ENCODE results near the gene CBARP. TPM values are rescaled to one million over a fixed set of nuclear protein-coding genes. Genes with fewer than 3 reads are reported as not detected.

CBARP gene
- total and polyA plus RNA-seq, 9 of the 15 experiments (the other 6 are each of a cell fraction or from before 2014, with no cell fraction given): 0.03 to 8.9 (median 1.2) TPM; not detected in 1

DNA sequence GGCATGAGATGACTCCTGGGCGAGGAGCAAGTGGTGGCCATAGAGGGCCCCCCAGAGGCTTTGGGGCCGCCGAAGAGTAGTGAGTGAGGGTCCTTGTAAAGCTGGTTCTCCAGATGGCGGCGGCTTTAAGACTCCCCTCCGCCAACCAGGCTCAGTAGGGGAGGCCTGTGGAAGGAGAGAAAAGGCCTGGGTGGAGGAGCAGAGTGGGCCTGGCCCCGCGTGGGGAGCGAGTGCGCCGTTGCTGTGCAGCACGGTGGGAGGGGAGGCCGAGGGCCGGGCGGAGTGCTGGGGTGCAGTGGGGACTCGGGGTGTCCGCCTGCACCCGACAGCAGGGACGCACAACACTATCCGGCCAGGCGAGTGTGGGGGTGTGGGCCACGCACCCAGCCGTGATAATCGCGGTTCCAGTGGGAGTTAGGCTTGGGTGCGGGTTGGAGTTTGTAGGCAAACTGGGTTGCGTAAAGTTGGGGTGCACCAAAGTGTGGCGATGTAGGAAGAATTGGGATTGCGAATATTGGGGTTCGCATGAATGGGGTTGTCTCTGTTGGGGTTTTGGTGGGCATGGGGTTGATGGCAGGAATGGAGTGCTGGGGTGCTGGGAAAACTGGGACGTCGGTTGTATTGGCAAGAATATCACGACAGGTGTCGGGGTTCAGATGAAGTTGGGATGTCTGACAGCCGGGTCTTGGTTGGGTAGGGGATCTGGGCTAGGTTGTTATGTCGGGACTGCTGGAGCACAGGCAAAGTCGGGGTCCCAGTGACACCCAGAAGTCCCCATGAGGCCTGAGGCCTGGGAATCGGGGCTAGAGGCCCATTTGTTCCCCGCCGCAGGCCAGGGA lies 30.6 kb upstream of the CBARP start (continued):
- TF ChIP-seq, protein P1, sequence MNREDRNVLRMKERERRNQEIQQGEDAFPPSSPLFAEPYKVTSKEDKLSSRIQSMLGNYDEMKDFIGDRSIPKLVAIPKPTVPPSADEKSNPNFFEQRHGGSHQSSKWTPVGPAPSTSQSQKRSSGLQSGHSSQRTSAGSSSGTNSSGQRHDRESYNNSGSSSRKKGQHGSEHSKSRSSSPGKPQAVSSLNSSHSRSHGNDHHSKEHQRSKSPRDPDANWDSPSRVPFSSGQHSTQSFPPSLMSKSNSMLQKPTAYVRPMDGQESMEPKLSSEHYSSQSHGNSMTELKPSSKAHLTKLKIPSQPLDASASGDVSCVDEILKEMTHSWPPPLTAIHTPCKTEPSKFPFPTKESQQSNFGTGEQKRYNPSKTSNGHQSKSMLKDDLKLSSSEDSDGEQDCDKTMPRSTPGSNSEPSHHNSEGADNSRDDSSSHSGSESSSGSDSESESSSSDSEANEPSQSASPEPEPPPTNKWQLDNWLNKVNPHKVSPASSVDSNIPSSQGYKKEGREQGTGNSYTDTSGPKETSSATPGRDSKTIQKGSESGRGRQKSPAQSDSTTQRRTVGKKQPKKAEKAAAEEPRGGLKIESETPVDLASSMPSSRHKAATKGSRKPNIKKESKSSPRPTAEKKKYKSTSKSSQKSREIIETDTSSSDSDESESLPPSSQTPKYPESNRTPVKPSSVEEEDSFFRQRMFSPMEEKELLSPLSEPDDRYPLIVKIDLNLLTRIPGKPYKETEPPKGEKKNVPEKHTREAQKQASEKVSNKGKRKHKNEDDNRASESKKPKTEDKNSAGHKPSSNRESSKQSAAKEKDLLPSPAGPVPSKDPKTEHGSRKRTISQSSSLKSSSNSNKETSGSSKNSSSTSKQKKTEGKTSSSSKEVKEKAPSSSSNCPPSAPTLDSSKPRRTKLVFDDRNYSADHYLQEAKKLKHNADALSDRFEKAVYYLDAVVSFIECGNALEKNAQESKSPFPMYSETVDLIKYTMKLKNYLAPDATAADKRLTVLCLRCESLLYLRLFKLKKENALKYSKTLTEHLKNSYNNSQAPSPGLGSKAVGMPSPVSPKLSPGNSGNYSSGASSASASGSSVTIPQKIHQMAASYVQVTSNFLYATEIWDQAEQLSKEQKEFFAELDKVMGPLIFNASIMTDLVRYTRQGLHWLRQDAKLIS (CRISPR knock-in tag; IDR thresholded peaks at IDR 0.05): 0 out of 2 replicates have a peak, but pooled peaks have one; percentile 7
- TF ChIP-seq NKRF (IDR thresholded peaks at IDR 0.05; ENCODE audit: borderline replicate concordance): peak; percentile 55; the same call in 1 of the 2 replicates
- TF ChIP-seq DPF2 (IDR thresholded peaks at IDR 0.05): peak; percentile 27; the same call in 1 of the 2 replicates
- TF ChIP-seq CHD4 (IDR thresholded peaks at IDR 0.05; ENCODE audit: insufficient read depth, insufficient replicate concordance, low read depth, low read length, poor library complexity, severe bottlenecking): no peak
- TF ChIP-seq ZNF584 (CRISPR knock-in tag; IDR thresholded peaks at IDR 0.05; ENCODE audit: low read depth): no peak
- TF ChIP-seq ZNF24 (IDR thresholded peaks at IDR 0.05): 0 out of 2 replicates have a peak, but pooled peaks have one; percentile 27
- no peak for TF ChIP-seq ZNF778 (CRISPR knock-in tag; IDR thresholded peaks at IDR 0.05)
- peak; percentile 63; the same call in 1 of the 2 replicates for TF ChIP-seq CEBPB (tag; IDR thresholded peaks at IDR 0.05)
- TF ChIP-seq MIER1 (IDR thresholded peaks at IDR 0.05; ENCODE audit: low read depth): 0 out of 2 replicates have a peak, but pooled peaks have one; percentile 48
- TF ChIP-seq SMARCE1 (IDR thresholded peaks at IDR 0.05): 0 out of 2 replicates have a peak, but pooled peaks have one; percentile 10
- 0 out of 2 replicates have a peak, but pooled peaks have one; percentile 23 for TF ChIP-seq SMARCA5 (IDR thresholded peaks at IDR 0.05)
- 0 out of 2 replicates have a peak, but pooled peaks have one; percentile 23 for TF ChIP-seq FOXK1 (CRISPR knock-in tag; IDR thresholded peaks at IDR 0.05; ENCODE audit: borderline replicate concordance)
- peak; percentile 40 for TF ChIP-seq BRD9 (IDR thresholded peaks at IDR 0.05; ENCODE audit: low read depth, partially characterized antibody)
- peak; percentile 17 for TF ChIP-seq ARHGAP35 (IDR thresholded peaks at IDR 0.05; ENCODE audit: partially characterized antibody)
- TF ChIP-seq SNRNP70 (optimal IDR thresholded peaks at IDR 0.05; ENCODE audit: low read depth, low read length): no peak
- 0 out of 4 replicates have a peak, but pooled peaks of 1 of the 2 experiments have one; percentile 35 for TF ChIP-seq CSDE1 (IDR thresholded peaks at IDR 0.05)
- 0 out of 2 replicates have a peak, but pooled peaks have one; percentile 56 for TF ChIP-seq ETV5 (CRISPR knock-in tag; IDR thresholded peaks at IDR 0.05; ENCODE audit: low read depth)
- no peak for TF ChIP-seq ESRRA (IDR thresholded peaks at IDR 0.05; ENCODE audit: borderline replicate concordance, low read depth)
- TF ChIP-seq, protein P2, sequence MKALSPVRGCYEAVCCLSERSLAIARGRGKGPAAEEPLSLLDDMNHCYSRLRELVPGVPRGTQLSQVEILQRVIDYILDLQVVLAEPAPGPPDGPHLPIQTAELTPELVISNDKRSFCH (CRISPR knock-in tag; IDR thresholded peaks at IDR 0.05): no peak
- TF ChIP-seq, protein P2 (tag; IDR thresholded peaks at IDR 0.05): 0 out of 2 replicates have a peak, but pooled peaks have one; percentile 27
- 0 out of 4 replicates have a peak, but pooled peaks of 1 of the 2 experiments have one; percentile 19 for TF ChIP-seq RCOR1 (IDR thresholded peaks at IDR 0.05; ENCODE audit: borderline replicate concordance in 1 of 2, low read depth in 2 of 2, low read length in 2 of 2)
- TF ChIP-seq SAFB (IDR thresholded peaks at IDR 0.05; ENCODE audit: borderline replicate concordance, low read depth, low read length): peak; percentile 84; the same call in 1 of the 2 replicates

Data from K562 (cell line).